ENCODE measurements around the gene GABRA5.

Gene GABRA5

GRCh38 chr15:26950001-26950400 is 83.1 kb downstream of the GABRA5 start:
- TF ChIP-seq RARB (CRISPR knock-in tag; IDR thresholded peaks at IDR 0.05) (no peak), BACH2 (CRISPR knock-in tag; IDR thresholded peaks at IDR 0.05; ENCODE audit: borderline replicate concordance) (no peak), GLIS3 (CRISPR knock-in tag; IDR thresholded peaks at IDR 0.05) (no peak), SNAI2 (CRISPR knock-in tag; IDR thresholded peaks at IDR 0.05) (no peak), ZNF565 (CRISPR knock-in tag; conservative IDR thresholded peaks at IDR 0.05; ENCODE audit: low read depth) (no peak), ESRRG (CRISPR knock-in tag; IDR thresholded peaks at IDR 0.05) (no peak), CSRNP3 (CRISPR knock-in tag; IDR thresholded peaks at IDR 0.05) (no peak), TOX (CRISPR knock-in tag; IDR thresholded peaks at IDR 0.05; ENCODE audit: borderline replicate concordance) (no peak), ISL1 (CRISPR knock-in tag; IDR thresholded peaks at IDR 0.05) (no peak), TSHZ2 (CRISPR knock-in tag; IDR thresholded peaks at IDR 0.05) (no peak), ZFP3 (CRISPR knock-in tag; IDR thresholded peaks at IDR 0.05) (no peak), CSDC2 (CRISPR knock-in tag; IDR thresholded peaks at IDR 0.05) (no peak), PPARA (CRISPR knock-in tag; IDR thresholded peaks at IDR 0.05; ENCODE audit: borderline replicate concordance) (no peak), ZC3H10 (CRISPR knock-in tag; IDR thresholded peaks at IDR 0.05) (no peak), POU6F1 (CRISPR knock-in tag; IDR thresholded peaks at IDR 0.05; ENCODE audit: borderline replicate concordance, low read depth) (no peak), TCF4 (CRISPR knock-in tag; IDR thresholded peaks at IDR 0.05; ENCODE audit: borderline replicate concordance) (no peak), CREB5 (CRISPR knock-in tag; IDR thresholded peaks at IDR 0.05; ENCODE audit: low read depth) (no peak), ARNTL (CRISPR knock-in tag; IDR thresholded peaks at IDR 0.05; ENCODE audit: borderline replicate concordance, low read depth) (no peak), PATZ1 (CRISPR knock-in tag; IDR thresholded peaks at IDR 0.05; ENCODE audit: borderline replicate concordance) (no peak)
- ATAC-seq, result no peak

GRCh38 chr15:26954403-26954802 is 87.5 kb downstream of the GABRA5 start:
- TF ChIP-seq PPARA (CRISPR knock-in tag; IDR thresholded peaks at IDR 0.05; ENCODE audit: borderline replicate concordance) (no peak), RARB (CRISPR knock-in tag; IDR thresholded peaks at IDR 0.05) (no peak), ZNF565 (CRISPR knock-in tag; conservative IDR thresholded peaks at IDR 0.05; ENCODE audit: low read depth) (no peak), CSRNP3 (CRISPR knock-in tag; IDR thresholded peaks at IDR 0.05) (no peak), ZFP3 (CRISPR knock-in tag; IDR thresholded peaks at IDR 0.05) (no peak), CREB5 (CRISPR knock-in tag; IDR thresholded peaks at IDR 0.05; ENCODE audit: low read depth) (no peak), ISL1 (CRISPR knock-in tag; IDR thresholded peaks at IDR 0.05) (no peak)
- ATAC-seq, result no peak

Measured in SK-N-SH treated with all-trans-retinoic acid at 6 μM for 48 hours (cell line).